NCI-H2196 treated with DMSO at 0.1 percent for 48 hours (cell line): ENCODE measurements around the gene HBA1.
"Not testable (repeated sequence)": the region's sequence is repeated elsewhere in the genome, so short reads cannot be mapped to it uniquely, and the experiment has no call there.

Experiments
- DNase-seq: peaks from one replicate; lab custom pipeline; 2025; ENCODE audit not compliant: unreplicated experiment; lab: John Stamatoyannopoulos, UW

Gene HBA1

GRCh38 chr16:193441-193840 lies 17.0 kb downstream of the HBA1 start:
- no peak for DNase-seq

GRCh38 chr16:194516-194915 lies 18.0 kb downstream of the HBA1 start:
- no peak for DNase-seq

- DNase-seq, result no peak
Observed at GRCh38 chr16:200388-200787, 23.9 kb downstream of the HBA1 start.

GRCh38 chr16:203246-203645 lies 26.8 kb downstream of the HBA1 start:
- DNase-seq, result no peak

GRCh38 chr16:204046-204445 lies 27.6 kb downstream of the HBA1 start:
- not testable (repeated sequence) for DNase-seq

- not testable (repeated sequence) for DNase-seq
Observed at GRCh38 chr16:209359-209758, 32.9 kb downstream of the HBA1 start.

GRCh38 chr16:211631-212180 lies 35.2 kb downstream of the HBA1 start:
- DNase-seq, result not testable (repeated sequence)

GRCh38 chr16:212999-213398 lies 36.5 kb downstream of the HBA1 start:
- no peak for DNase-seq

GRCh38 chr16:220021-220420 lies 43.5 kb downstream of the HBA1 start:
- no peak for DNase-seq
